Activated CD4-positive, alpha-beta T cell treated with anti-CD3 and anti-CD28 coated beads for 36 hours (primary cell): ENCODE results near the gene SPAG16. TPM values are rescaled to one million over a fixed set of nuclear protein-coding genes. Genes with fewer than 3 reads are reported as not detected.
A peak's percentile ranks its signal among the peaks of the same experiment; 100 is the strongest.

Experiments used
- ATAC-seq: fragments of 200-7000 bp; cut with Tn5 transposase; one replicate; pipeline ENCODE4 v1.10.0; 2021; ENCODE audit warnings: mild to moderate bottlenecking, moderate library complexity
- CTCF ChIA-PET: fragments of 350-600 bp; sonication (Branson Sonifier 250); formaldehyde crosslinking; loops from one replicate; lab custom pipeline; 2021; ENCODE audit warnings: antibody characterized with exemption; lab: Charles Lee
- POLR2A ChIA-PET: fragments of 350-600 bp; sonication (Branson Sonifier 250); formaldehyde crosslinking; loops from one replicate; lab custom pipeline; 2021; ENCODE audit warnings: antibody characterized with exemption, inconsistent platforms; lab: Charles Lee
- DNase-seq: peaks from one replicate; pipeline ENCODE4 v3.0.0-alpha.2; 2020
- H3K27ac Mint-ChIP-seq: one replicate; pipeline ENCODE4 v1.8.0; 2021; ENCODE audit warnings: mixed read lengths
- H3K27me3 Mint-ChIP-seq: one replicate; pipeline ENCODE4 v1.8.0; 2021; ENCODE audit warnings: mixed read lengths
- H3K36me3 Mint-ChIP-seq: one replicate; pipeline ENCODE4 v1.8.0; 2021; ENCODE audit warnings: low read depth, mixed read lengths
- H3K4me1 Mint-ChIP-seq: one replicate; pipeline ENCODE4 v1.8.0; 2021; ENCODE audit warnings: mixed read lengths
- H3K4me3 Mint-ChIP-seq: one replicate; pipeline ENCODE4 v1.8.0; 2021; ENCODE audit warnings: mild to moderate bottlenecking, moderate library complexity, mixed read lengths
- H3K9me3 Mint-ChIP-seq: one replicate; pipeline ENCODE4 v1.8.0; 2021; ENCODE audit warnings: low read depth, mixed read lengths
- intact Hi-C, 2 experiments: fragments of 100-400 bp; cut with DNase I in 1 of 2; cut with micrococcal nuclease in 1 of 2; formaldehyde crosslinking; loops; one replicate each; pipeline versions ENCODE4 v1.14.2 to v1.15.1; 2022 to 2024; cut with DNase I, micrococcal nuclease
- total RNA-seq, 2 experiments: library from RNA; stranded (reverse); gene quantifications; one replicate each; pipeline ENCODE4 v1.2.3, GENCODE V29; 2021

SPAG16 gene
- total RNA-seq, 2 experiments from 2014 or later: 10.1 to 10.8 TPM

GRCh38 chr2:213763963-213764362, 479.7 kb downstream of the SPAG16 start:
- CTCF ChIA-PET: interaction anchor here (1.1 kb wide), 1 partner anchor 10 kb away, joined by 3 read pairs; no protein-coding TSS in a partner anchor
- POLR2A ChIA-PET: no interaction called here
- no peak overlapping the region for H3K27ac Mint-ChIP-seq

GRCh38 chr2:213764849-213765248, 480.6 kb downstream of the SPAG16 start:
- Mint-ChIP-seq H3K36me3 (no peaks in the 10 kb centered on the region), H3K27me3 (no peaks in the 10 kb centered on the region), H3K4me1 (peaks cover 2% of the 10 kb centered on the region), H3K27ac (no peak overlapping the region), H3K4me3 (no peak overlapping the region), H3K9me3 (no peaks in the 10 kb centered on the region)
- DNase-seq (no peak), ATAC-seq (no peak)
- intact Hi-C loops: no loop called here
- CTCF ChIA-PET: no interaction called here
- POLR2A ChIA-PET: no interaction called here

More at GRCh38 chr2:213763963-213764362, 479.7 kb downstream of the SPAG16 start:
- intact Hi-C loops: no loop called here
- Mint-ChIP-seq H3K27me3 (no peaks in the 10 kb centered on the region), H3K36me3 (no peaks in the 10 kb centered on the region), H3K4me3 (no peak overlapping the region), H3K4me1 (peaks cover 2% of the 10 kb centered on the region), H3K9me3 (no peaks in the 10 kb centered on the region)
- no peak for ATAC-seq
- DNase-seq: no peak

- H3K4me1 Mint-ChIP-seq: peaks cover 2% of the 10 kb centered on the region
- ChIA-PET CTCF (no interaction called here), POLR2A (no interaction called here)
- no peaks in the 10 kb centered on the region for H3K36me3 Mint-ChIP-seq
- H3K4me3 Mint-ChIP-seq: no peak overlapping the region
- H3K27ac Mint-ChIP-seq: no peak overlapping the region
- DNase-seq (no peak), ATAC-seq (peak; percentile 12)
- no peaks in the 10 kb centered on the region for H3K27me3 Mint-ChIP-seq
- intact Hi-C loops: no loop called here
- no peaks in the 10 kb centered on the region for H3K9me3 Mint-ChIP-seq
These were observed 481.8 kb downstream of the SPAG16 start for GRCh38 chr2:213766062-213766461.

GRCh38 chr2:213766465-213766901, 482.2 kb downstream of the SPAG16 start:
- POLR2A ChIA-PET: no interaction called here
- CTCF ChIA-PET: no interaction called here
- H3K4me3 Mint-ChIP-seq: no peak overlapping the region

GRCh38 chr2:213787869-213788268, 503.6 kb downstream of the SPAG16 start:
- H3K4me1 Mint-ChIP-seq: no peaks in the 10 kb centered on the region
- H3K36me3 Mint-ChIP-seq: no peaks in the 10 kb centered on the region
- ATAC-seq (no peak), DNase-seq (no peak)
- H3K9me3 Mint-ChIP-seq: no peaks in the 10 kb centered on the region
- H3K27me3 Mint-ChIP-seq: no peaks in the 10 kb centered on the region
- no peak overlapping the region for H3K27ac Mint-ChIP-seq
- ChIA-PET POLR2A (no interaction called here), CTCF (interaction anchor here (1.1 kb wide), 1 partner anchor 9 kb away, joined by 3 read pairs; no protein-coding TSS in a partner anchor)
- H3K4me3 Mint-ChIP-seq: no peak overlapping the region
- intact Hi-C loops: no loop called here

More at GRCh38 chr2:213766465-213766901, 482.2 kb downstream of the SPAG16 start:
- Mint-ChIP-seq H3K36me3 (no peaks in the 10 kb centered on the region), H3K4me1 (peaks cover 2% of the 10 kb centered on the region), H3K9me3 (no peaks in the 10 kb centered on the region), H3K27ac (no peak overlapping the region), H3K27me3 (no peaks in the 10 kb centered on the region)
- intact Hi-C loops: no loop called here
- DNase-seq: no peak
- ATAC-seq: peak; percentile 78

- no peak for ATAC-seq
- POLR2A ChIA-PET: no interaction called here
- no peak for DNase-seq
- CTCF ChIA-PET: no interaction called here
- H3K36me3 Mint-ChIP-seq: no peaks in the 10 kb centered on the region
- intact Hi-C loops: no loop called here
- H3K27ac Mint-ChIP-seq: no peak overlapping the region
- H3K27me3 Mint-ChIP-seq: no peaks in the 10 kb centered on the region
- H3K4me3 Mint-ChIP-seq: no peak overlapping the region
- no peaks in the 10 kb centered on the region for H3K9me3 Mint-ChIP-seq
- no peaks in the 10 kb centered on the region for H3K4me1 Mint-ChIP-seq
These were observed 505.7 kb downstream of the SPAG16 start for GRCh38 chr2:213789940-213790339.

GRCh38 chr2:213792045-213792444, 507.8 kb downstream of the SPAG16 start:
- CTCF ChIA-PET: no interaction called here
- H3K9me3 Mint-ChIP-seq: no peaks in the 10 kb centered on the region
- intact Hi-C loops: no loop called here
- ATAC-seq (no peak), DNase-seq (no peak)
- H3K27ac Mint-ChIP-seq: no peak overlapping the region
- POLR2A ChIA-PET: no interaction called here
- H3K4me1 Mint-ChIP-seq: no peaks in the 10 kb centered on the region
- no peak overlapping the region for H3K4me3 Mint-ChIP-seq
- no peaks in the 10 kb centered on the region for H3K27me3 Mint-ChIP-seq
- H3K36me3 Mint-ChIP-seq: no peaks in the 10 kb centered on the region

GRCh38 chr2:213806125-213806726, 522.0 kb downstream of the SPAG16 start:
- H3K27ac Mint-ChIP-seq: no peak overlapping the region
- no peaks in the 10 kb centered on the region for H3K4me1 Mint-ChIP-seq
- peaks cover 2% of the 10 kb centered on the region for H3K27me3 Mint-ChIP-seq
- H3K9me3 Mint-ChIP-seq: no peaks in the 10 kb centered on the region
- POLR2A ChIA-PET: no interaction called here
- H3K36me3 Mint-ChIP-seq: no peaks in the 10 kb centered on the region
- CTCF ChIA-PET: no interaction called here
- no peak for ATAC-seq
- intact Hi-C loops: loop anchor here in 1 of 2 experiments (5.0 kb wide), 4 partner anchors 126 to 1461 kb away; no protein-coding TSS in a partner anchor
- H3K4me3 Mint-ChIP-seq: no peak overlapping the region
- DNase-seq: no peak

GRCh38 chr2:213816583-213816982, 532.3 kb downstream of the SPAG16 start:
- no peaks in the 10 kb centered on the region for H3K27me3 Mint-ChIP-seq
- H3K9me3 Mint-ChIP-seq: no peaks in the 10 kb centered on the region
- no peak overlapping the region for H3K27ac Mint-ChIP-seq
- H3K36me3 Mint-ChIP-seq: no peaks in the 10 kb centered on the region
- no peaks in the 10 kb centered on the region for H3K4me1 Mint-ChIP-seq
- intact Hi-C loops: no loop called here
- no peak for ATAC-seq
- no peak for DNase-seq
- H3K4me3 Mint-ChIP-seq: no peak overlapping the region
- CTCF ChIA-PET: no interaction called here
- POLR2A ChIA-PET: no interaction called here

GRCh38 chr2:213818436-213818835, 534.2 kb downstream of the SPAG16 start:
- ATAC-seq (no peak), DNase-seq (no peak)
- no peaks in the 10 kb centered on the region for H3K9me3 Mint-ChIP-seq
- no peak overlapping the region for H3K27ac Mint-ChIP-seq
- H3K36me3 Mint-ChIP-seq: no peaks in the 10 kb centered on the region
- intact Hi-C loops: no loop called here
- H3K27me3 Mint-ChIP-seq: peaks cover 2% of the 10 kb centered on the region
- ChIA-PET POLR2A (no interaction called here), CTCF (no interaction called here)
- no peak overlapping the region for H3K4me3 Mint-ChIP-seq
- no peaks in the 10 kb centered on the region for H3K4me1 Mint-ChIP-seq

GRCh38 chr2:213834331-213834730, 550.1 kb downstream of the SPAG16 start:
- ChIA-PET CTCF (no interaction called here), POLR2A (no interaction called here)
- no peaks in the 10 kb centered on the region for H3K4me1 Mint-ChIP-seq
- ATAC-seq (no peak), DNase-seq (no peak)
- intact Hi-C loops: no loop called here
- peaks cover 3% of the 10 kb centered on the region for H3K27me3 Mint-ChIP-seq
- no peak overlapping the region for H3K27ac Mint-ChIP-seq
- no peaks in the 10 kb centered on the region for H3K36me3 Mint-ChIP-seq
- peaks cover 3% of the 10 kb centered on the region for H3K9me3 Mint-ChIP-seq
- H3K4me3 Mint-ChIP-seq: no peak overlapping the region

GRCh38 chr2:213834746-213835145, 550.5 kb downstream of the SPAG16 start:
- ATAC-seq: no peak
- POLR2A ChIA-PET: interaction anchor here (0.7 kb wide), 1 partner anchor 1305 kb away, joined by 3 read pairs; no protein-coding TSS in a partner anchor
- H3K27me3 Mint-ChIP-seq: peaks cover 3% of the 10 kb centered on the region
- H3K9me3 Mint-ChIP-seq: no peaks in the 10 kb centered on the region
- H3K4me1 Mint-ChIP-seq: no peaks in the 10 kb centered on the region
- H3K27ac Mint-ChIP-seq: no peak overlapping the region
- intact Hi-C loops: no loop called here
- DNase-seq: no peak
- no peak overlapping the region for H3K4me3 Mint-ChIP-seq
- H3K36me3 Mint-ChIP-seq: no peaks in the 10 kb centered on the region
- CTCF ChIA-PET: no interaction called here
